ENCODE data around the gene MAD1L1. TPM values are rescaled to one million over a fixed set of nuclear protein-coding genes. Genes with fewer than 3 reads are reported as not detected.
A peak's percentile ranks its signal among the peaks of the same experiment; 100 is the strongest.
"Not testable (repeated sequence)": the region's sequence is repeated elsewhere in the genome, so short reads cannot be mapped to it uniquely, and the experiment has no call there.

The MAD1L1 gene
- total RNA-seq, 3 donors from 2014 or later: 25.3 to 31.2 (median 26.2) TPM

- Histone ChIP-seq H3K4me1 (ENCODE audit: low read depth) (no peaks in the 10 kb centered on the region), H3K36me3 (ENCODE audit: low read depth) (no peaks in the 10 kb centered on the region), H3K4me3 (no peak overlapping the region), H3K9me3 (no peaks in the 10 kb centered on the region)
- intact Hi-C loops (cut with DNase I, micrococcal nuclease): no loop called here
- TF ChIP-seq CTCF (IDR thresholded peaks at IDR 0.05): no peak
- ATAC-seq (no peak), DNase-seq (peak in 2 of 3 donors; percentile 23 to 41)
These were observed 196.0 kb downstream of the MAD1L1 start for GRCh38 chr7:2036786-2037185.

GRCh38 chr7:2036201-2036600 lies 196.5 kb downstream of the MAD1L1 start:
- peak in 1 of 3 donors; percentile 31 for DNase-seq
- H3K4me3 ChIP-seq; H3K36me3 ChIP-seq (ENCODE audit: low read depth); H3K4me1 ChIP-seq (ENCODE audit: low read depth); ATAC-seq; intact Hi-C loops (cut with DNase I, micrococcal nuclease); H3K9me3 ChIP-seq: not testable (repeated sequence)

- ATAC-seq (no peak), DNase-seq (peak in 2 of 3 donors; percentile 1 to 29)
- TF ChIP-seq CTCF (IDR thresholded peaks at IDR 0.05): no peak
- no peaks in the 10 kb centered on the region for H3K36me3 ChIP-seq (ENCODE audit: low read depth)
- intact Hi-C loops (cut with DNase I, micrococcal nuclease): no loop called here
- no peak overlapping the region for H3K4me3 ChIP-seq
- no peaks in the 10 kb centered on the region for H3K9me3 ChIP-seq
- H3K4me1 ChIP-seq (ENCODE audit: low read depth): no peaks in the 10 kb centered on the region
These were observed 198.2 kb downstream of the MAD1L1 start for GRCh38 chr7:2034291-2035201.

GRCh38 chr7:2033586-2034135 lies 199.1 kb downstream of the MAD1L1 start:
- Histone ChIP-seq H3K4me1 (ENCODE audit: low read depth) (no peaks in the 10 kb centered on the region), H3K36me3 (ENCODE audit: low read depth) (no peaks in the 10 kb centered on the region), H3K9me3 (peaks cover 2% of the 10 kb centered on the region), H3K4me3 (no peak overlapping the region)
- ATAC-seq (no peak), DNase-seq (peak in 2 of 3 donors; percentile 5 to 9)
- intact Hi-C loops (cut with DNase I, micrococcal nuclease): no loop called here
- TF ChIP-seq CTCF (IDR thresholded peaks at IDR 0.05): no peak

GRCh38 chr7:2032876-2033407 lies 199.8 kb downstream of the MAD1L1 start:
- Histone ChIP-seq H3K4me1 (ENCODE audit: low read depth) (no peaks in the 10 kb centered on the region), H3K4me3 (no peak overlapping the region), H3K36me3 (ENCODE audit: low read depth) (no peaks in the 10 kb centered on the region), H3K9me3 (peaks cover 5% of the 10 kb centered on the region)
- intact Hi-C loops (cut with DNase I, micrococcal nuclease): no loop called here
- ATAC-seq (no peak), DNase-seq (peak in 2 of 3 donors; percentile 8 to 30)
- no peak for TF ChIP-seq CTCF (IDR thresholded peaks at IDR 0.05)
